HG02840 (cell line): Measurements from ENCODE around the gene CCDC88A.
"Not testable (repeated sequence)": the region's sequence is repeated elsewhere in the genome, so short reads cannot be mapped to it uniquely, and the experiment has no call there.

Source experiments
- ATAC-seq: cut with Tn5 transposase; IDR thresholded peaks from one replicate; pipeline ENCODE4 v1.9.1; 2021; ENCODE audit warnings: mild to moderate bottlenecking, moderate library complexity, moderate number of reproducible peaks; ENCODE audit not compliant: unreplicated experiment, low FRiP score

CCDC88A gene

GRCh38 chr2:55419679-55420438 lies at the start of gene CCDC88A:
Gene CCDC88A (minus strand): TSS chr2:55419856. CDS start chr2:55419079, 777 bp downstream.
- ATAC-seq, result peak; percentile 70

- no peak for ATAC-seq
Observed at GRCh38 chr2:55461679-55462078, 42.0 kb upstream of the CCDC88A start.

- ATAC-seq, result no peak
Observed at GRCh38 chr2:55460562-55460961, 40.9 kb upstream of the CCDC88A start.

DNA sequence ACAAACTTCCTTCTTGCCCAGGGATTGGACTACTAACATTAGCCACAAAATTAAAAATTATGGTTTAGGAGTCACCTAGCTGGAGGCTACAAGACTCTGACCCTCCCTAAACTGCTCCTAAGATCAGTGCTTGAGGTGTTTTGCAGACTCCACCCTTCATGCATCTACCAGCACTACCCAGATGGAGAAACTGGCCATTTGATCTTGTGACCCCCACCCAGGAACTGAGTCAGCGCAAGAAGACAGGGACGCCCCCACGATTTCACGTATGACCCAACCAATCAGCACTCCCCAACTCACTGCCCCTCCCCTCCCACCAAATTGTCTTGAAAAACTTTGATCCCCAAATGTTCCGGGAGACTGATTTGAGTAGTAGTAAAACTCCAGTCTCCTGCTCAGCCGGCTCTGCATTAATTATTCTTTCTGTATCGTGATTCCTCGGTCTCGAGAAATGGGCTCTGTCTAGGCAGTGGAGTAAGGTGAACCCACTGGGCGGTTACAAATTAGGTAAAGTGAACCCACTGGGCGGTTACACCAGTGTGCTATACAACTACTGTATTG lies 40.1 kb upstream of the CCDC88A start:
- no peak for ATAC-seq

DNA sequence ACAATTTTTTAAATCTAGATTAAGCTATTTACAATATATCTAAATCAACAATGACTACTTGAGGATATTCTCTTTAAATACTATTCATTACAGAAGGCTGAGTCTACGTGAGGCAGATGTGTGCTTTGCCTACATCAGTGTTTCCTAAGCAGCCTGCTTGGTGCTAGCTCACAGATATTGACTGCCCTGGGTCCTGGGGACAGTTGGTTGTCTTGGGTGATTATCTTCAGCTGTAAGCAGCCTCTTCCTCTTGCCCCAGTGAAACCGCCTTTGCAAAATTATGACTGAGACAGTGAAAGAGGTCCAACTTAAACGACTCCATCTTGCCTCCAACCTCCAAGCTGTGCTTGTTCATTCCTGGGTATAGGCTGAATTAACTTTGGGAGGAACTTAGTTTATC lies 39.6 kb upstream of the CCDC88A start:
- no peak for ATAC-seq

- ATAC-seq, result no peak
Observed at GRCh38 chr2:55454121-55454520, 34.5 kb upstream of the CCDC88A start.

DNA sequence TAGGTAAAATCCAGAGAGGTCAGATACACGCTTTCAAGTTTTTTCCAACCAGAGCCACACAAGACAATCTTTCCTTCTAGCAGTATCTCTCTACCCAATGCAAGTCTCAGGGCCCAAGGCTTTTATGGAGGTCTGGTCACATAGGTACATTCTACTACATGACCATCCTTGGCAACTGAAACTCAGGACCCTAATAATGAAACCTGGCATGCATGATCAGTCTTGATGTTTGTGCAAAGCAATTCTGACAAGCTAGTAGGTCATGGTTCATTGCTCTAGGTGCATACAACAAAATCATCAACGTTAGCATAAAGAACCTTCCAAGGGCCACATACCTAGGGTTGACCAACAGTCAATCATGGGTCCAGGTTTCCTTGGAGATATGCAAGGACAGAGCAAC lies 33.2 kb upstream of the CCDC88A start:
- ATAC-seq, result no peak

DNA sequence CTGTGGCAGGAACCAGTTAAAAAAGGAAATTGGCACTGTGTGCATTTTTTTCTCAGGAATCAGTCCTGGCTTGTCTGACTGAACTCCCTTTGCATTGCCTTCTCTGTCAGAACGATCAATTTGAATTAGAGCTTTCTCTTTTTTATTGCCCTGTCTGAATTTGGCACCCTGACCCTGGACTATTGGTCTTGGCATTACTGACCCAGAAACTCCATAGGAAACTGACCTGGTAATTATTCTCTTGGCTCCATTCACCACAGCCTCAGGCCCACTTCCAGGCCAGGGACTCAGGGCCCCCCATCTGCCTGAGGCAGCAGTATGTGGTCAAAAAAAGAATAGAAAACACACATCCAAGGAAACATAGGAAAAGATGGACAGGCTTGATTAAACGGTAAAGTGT lies 32.0 kb upstream of the CCDC88A start:
- ATAC-seq, result no peak

GRCh38 chr2:55450014-55450413 lies 30.4 kb upstream of the CCDC88A start:
- not testable (repeated sequence) for ATAC-seq

DNA sequence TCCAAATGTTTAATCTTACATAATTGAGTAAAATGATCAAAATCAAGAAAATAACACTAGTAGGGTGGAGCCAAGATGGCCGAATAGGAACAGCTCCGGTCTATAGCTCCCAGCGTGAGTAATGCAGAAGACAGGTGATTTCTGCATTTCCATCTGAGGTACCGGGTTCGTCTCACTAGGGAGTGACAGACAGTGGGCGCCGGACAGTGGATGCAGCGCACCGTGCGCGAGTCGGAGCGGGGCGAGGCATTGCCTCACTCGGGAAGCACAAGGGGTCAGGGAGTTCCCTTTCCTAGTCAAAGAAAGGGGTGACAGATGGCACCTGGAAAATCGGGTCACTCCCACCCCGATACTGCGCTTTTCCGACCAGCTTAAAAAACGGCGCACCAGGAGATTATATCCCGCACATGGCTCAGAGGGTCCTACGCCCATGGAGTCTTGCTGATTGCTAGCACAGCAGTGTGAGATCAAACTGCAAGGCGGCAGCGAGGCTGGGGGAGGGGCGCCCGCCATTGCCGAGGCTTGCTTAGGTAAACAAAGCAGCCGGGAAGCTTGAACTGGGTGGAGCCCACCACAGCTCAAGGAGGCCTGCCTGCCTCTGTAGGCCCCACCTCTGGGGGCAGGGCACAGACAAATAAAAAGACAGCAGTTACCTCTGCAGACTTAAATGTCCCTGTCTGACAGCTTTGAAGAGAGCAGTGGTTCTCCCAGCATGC lies 22.5 kb upstream of the CCDC88A start:
- ATAC-seq, result not testable (repeated sequence)

GRCh38 chr2:55441280-55441892 lies 21.7 kb upstream of the CCDC88A start:
- no peak for ATAC-seq

- ATAC-seq, result no peak
Observed at GRCh38 chr2:55439101-55439397, 19.4 kb upstream of the CCDC88A start.

DNA sequence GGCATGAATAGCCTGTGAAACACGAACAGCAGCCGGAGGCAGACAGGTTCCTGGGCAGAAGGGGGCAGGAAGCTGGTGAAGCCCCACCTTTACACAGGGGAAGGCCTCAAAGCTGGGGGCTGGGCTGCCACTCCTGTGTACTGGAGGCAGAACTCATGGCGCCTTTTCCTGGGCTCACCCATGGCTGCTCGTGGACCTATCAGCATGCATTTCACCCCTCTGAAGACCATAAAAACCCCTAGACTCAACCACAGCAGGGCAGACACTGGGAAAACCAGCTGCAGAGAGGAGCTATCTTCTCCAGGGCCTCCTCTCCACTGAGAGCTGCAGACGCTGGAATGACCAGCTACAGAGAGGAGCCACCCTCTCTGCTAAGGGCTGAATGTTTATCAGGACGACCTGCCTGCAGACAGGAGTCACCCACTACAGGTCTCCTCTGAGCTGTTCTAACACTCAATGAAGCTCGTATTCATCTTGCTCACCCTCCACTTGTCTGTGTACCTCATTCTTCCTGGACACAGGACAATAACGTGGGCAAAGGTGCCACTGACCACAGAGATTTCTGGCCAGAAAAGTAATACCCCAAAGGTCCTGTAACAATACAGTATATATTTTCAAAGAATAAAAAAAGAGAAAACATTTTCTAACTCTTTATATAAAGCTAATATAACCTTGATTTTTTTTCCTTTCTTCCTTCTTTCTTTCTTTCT lies 18.9 kb upstream of the CCDC88A start:
- ATAC-seq, result no peak

DNA sequence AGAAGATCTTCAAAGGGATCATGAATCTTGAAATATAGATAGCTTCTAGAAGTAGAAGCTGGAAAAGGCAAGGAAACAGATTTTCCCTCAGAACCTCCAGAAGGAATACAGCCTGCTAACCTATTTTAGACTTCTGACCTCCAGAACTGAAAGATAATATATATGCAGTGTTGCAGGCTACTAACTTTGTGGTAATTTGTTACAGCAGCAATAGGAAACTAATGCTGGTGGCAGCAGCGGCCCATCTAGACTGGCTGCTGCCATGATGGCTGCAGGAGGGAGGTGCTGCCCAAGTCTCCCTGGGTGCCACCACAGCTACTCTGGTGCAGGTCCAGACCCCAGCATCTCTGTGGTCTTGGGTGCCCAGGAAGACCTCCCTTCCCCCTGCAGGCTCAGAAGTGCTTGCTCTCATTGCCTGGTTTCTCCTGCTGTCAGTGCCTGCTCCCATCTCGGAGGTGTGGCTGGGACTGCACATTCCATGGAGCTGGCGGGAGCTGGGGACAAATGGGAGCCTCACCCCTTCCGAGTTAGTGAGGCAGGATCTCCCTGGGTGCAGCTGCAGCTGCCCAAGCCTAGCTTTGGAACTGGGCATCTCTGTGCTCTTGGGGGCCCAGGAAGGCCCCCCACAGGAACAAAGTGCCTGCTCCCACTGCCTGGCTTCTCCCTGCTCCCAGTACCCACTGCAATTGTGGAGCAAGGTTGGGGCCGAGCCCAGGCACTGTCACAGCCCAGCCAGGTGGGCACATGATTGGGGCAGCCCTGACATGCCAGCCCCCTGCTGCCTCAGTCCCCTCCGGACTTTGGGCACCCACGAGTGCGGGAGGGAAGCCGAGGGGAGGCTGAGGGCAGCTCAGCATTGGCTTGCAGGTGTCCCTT lies 18.1 kb upstream of the CCDC88A start:
- ATAC-seq, result no peak

GRCh38 chr2:55431982-55432627 lies 12.4 kb upstream of the CCDC88A start:
- no peak for ATAC-seq

DNA sequence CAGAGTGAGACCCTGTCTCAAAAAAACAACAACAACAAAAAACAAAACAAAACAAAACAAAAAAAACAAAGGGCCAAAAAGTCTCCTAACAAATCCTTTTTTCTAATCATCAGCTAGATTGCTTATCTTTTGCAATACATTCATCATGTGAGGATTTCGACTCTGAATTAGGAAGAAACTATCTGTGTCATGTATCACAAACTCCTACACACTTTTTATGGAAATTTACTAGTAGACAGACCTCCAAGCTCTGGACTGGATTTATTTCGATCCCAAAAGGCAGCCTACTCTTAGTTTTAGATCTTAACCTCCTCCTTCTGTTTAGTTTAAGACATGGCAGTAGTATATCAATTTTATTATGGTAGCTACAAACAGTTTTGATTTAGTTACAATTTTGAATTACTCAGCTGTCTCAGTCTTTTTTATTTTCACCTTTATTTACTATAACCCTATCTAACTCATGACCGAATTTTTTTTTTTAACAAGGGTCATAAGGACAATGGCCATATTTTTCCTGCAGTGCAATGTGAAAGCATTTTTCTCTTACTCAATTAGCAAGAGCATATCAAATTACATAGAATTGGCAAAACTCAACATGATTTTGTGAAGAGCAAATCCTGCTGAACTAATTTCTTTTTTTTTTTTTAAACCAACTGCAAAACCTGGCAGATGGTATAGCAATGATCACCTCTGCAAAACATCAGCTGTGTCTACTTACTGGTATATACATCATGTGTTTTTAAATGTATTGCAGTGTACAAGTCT lies 10.7 kb upstream of the CCDC88A start:
- no peak for ATAC-seq

DNA sequence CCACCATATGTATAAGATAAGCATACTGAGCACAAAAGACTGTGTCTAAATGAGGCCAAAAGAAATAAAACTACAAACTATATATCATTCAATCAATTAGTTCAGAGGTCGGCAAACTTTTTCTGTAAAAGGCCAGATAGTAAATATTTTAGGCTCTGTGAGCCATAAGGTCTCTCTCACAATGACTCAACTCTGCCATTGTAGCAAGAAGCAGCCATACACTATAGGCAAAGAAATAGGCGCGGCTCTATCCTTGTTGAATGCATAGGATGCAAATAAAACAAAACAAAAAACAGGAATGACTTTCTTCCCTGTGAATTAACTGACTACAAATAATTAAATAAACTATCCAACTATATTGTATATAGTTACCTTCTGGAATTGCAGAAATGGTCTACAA lies 8.6 kb upstream of the CCDC88A start:
- ATAC-seq, result no peak

DNA sequence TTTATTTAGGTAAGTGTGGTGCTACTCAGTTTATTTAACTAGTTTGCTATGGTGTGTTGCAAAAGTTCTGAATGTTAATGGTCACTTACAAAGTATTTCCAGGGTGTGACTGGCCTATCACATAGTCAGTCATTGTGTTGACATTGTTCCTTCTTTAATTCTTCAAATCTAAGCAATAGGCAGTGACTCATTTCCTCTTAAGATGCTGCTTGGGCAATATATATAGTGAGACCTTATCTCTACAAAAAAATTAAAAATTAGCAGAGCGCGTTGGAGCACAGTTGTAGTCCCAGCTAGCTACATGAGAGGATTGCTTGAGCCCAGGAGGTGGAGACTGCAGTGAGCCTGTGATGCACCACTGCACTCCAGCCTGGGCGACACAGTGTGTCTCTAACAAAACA lies 5.8 kb upstream of the CCDC88A start:
- no peak for ATAC-seq
